GM23248 (cell line): ENCODE data around the gene INTU.

Source experiments
- EZH2 ChIP-seq: fragments of 200-600 bp; sonication (generic); IDR thresholded peaks from 2 replicates; pipeline ENCODE4 v1.6.1; 2018; ENCODE audit warnings: antibody characterized with exemption, mild to moderate bottlenecking; ENCODE audit not compliant: insufficient read depth, poor library complexity, severe bottlenecking
- EZH2phosphoT487 ChIP-seq: fragments of 200-600 bp; sonication (generic); IDR thresholded peaks from 2 replicates; pipeline ENCODE4 v1.6.1; 2018; ENCODE audit warnings: antibody characterized with exemption, moderate library complexity, mild to moderate bottlenecking, low read depth; ENCODE audit not compliant: insufficient read depth

GRCh38 chr4:127759893-127760292 is 127.1 kb downstream of the INTU start:
- TF ChIP-seq EZH2phosphoT487 = no peak
- TF ChIP-seq EZH2 = no peak
